GM21528 (cell line): ENCODE results near the gene PDE8B.
"Not testable (repeated sequence)": the region's sequence is repeated elsewhere in the genome, so short reads cannot be mapped to it uniquely, and the experiment has no call there.

Experiments
- ATAC-seq: cut with Tn5 transposase; IDR thresholded peaks from one replicate; pipeline ENCODE4 v1.9.1; 2021; ENCODE audit warnings: mild to moderate bottlenecking, moderate library complexity; ENCODE audit not compliant: unreplicated experiment, low FRiP score

Gene PDE8B

DNA sequence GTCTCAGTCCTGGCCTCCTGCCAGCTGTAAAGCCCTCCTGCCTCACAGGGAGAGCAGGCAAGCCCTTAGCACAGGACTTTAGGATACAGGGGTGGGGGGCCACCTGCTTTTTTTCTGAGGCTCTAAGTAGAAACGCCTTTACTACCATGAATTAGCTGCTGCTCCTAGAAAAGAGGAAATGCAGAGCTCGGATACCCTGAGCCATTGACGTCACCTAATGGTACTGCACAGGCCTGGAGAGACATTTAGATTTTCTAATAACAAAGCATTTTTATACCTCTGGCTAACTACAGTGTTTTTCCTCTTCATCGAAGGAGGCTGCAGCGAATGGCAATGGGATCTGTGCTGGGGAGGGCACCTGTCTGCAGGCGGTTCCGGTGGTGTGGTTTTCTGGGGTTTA is 144.6 kb downstream of the PDE8B start:
- ATAC-seq: no peak

DNA sequence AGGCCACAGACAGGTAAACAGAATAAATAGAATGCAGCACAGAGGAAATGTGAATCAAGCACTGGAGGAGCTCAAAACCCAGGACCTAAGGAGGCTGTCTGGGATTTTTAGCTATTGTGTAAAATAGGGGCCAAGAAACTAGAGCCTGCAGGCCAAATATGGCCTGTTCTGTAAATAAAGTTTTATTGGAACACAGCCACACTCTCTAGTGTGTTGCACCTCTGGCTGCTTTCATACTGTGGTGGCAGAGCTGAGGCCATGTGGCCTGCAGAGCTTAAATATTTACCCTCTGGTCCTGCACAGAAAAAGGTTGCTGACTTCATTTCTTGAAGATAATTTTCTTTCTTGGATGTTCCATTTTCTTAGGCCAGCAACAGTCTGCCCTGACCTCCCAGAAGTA is 145.3 kb downstream of the PDE8B start:
- no peak for ATAC-seq

DNA sequence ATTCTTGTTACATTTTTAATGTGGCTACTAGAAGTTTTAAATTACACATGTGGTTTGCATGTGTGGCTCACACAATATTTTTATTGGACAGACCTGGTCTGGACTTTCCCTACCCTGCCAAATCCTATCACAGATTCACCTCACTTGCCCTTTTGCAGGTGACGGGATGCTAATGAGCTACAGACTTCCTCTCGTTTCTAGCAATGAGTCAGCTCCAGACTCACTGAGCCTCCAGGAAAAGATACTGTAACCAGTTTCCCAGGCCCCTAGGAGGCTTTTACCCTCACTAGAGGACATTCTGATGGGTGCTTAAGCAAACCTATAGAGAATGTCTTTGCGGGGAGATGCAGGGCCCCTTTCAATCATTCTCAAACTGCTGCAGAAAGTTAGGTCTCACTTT is 146.3 kb downstream of the PDE8B start:
- peak; percentile 92 for ATAC-seq

DNA sequence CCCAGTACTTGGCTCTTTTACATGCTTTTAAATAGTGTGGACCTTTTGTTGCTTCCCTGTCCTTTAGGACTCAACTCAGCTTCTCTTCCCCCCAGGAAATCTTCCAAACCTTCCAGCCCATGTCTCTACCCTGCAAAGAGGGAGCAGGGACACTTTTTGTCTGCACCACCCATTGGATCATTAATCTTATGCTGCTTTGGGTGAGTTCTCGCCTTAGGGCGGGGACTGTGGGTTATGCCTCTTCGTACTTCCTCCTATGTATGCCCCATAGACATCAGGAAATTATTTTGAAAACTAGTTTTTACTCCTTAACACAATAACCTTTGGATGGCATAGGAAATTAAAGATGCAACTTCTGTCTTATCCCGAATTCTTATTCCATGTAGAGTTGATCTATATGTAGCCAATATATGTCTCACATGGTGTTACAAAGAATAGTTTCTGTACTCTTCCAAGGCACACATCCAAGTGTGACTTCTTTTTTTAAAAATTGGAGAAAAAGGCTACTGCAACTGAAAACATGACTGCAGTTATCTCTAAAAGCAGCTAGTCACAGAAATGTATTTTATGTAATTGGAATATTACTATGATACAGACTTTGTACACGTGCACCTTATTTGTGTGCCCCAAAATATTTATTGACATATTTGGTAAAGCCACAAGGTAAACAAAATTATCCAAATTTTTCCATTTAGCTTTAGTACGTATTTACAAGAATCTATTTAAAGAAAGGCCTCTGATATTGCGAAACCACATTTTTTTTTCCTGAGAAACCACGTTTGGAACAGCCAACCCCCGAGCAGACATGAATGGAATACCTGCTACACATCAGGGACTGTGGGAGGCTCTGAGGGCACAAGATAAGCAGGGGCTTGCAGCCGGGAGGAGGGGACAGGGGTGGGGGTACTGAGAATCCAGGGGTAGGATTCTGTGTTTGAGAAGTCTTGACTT is 148.1 kb downstream of the PDE8B start:
- ATAC-seq: no peak

DNA sequence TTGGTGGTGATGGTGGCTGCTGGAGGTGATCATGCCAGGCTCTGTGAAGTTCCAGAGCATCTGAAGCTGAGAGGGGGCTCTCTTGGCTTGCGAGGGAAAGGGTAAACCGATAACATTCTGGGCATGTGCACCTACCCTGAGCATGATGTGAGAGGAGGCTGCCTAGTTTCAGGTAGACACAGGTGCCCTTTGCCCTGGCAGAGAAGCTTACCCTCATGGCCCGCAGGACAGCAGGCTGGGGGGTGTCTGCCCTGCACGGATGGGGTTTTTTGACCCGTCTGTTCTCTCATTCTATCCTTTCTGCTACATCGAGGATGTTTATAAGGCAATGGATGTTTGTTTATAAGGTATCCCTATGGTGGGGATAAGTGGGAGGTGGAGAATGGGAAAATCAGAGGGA is 148.8 kb downstream of the PDE8B start:
- ATAC-seq: no peak

DNA sequence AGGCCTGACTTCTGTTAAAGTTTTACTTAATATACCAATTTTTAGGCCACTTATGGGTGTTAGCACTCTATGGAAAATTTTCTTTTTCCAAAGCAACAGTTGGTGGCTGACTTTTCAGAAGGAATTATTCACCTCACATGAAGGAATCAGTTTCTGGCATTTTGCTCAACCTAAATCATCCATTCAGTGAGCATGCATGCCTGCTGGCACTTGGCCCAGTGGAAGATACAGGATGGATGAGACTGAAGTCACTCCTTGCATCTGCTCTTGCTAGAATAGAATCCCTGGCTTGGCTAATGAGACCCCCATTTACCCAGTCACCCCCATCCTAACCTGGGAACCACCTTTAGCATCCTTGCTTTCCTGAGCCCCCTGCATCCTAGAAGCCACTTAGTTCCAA is 149.9 kb downstream of the PDE8B start:
- ATAC-seq: no peak

DNA sequence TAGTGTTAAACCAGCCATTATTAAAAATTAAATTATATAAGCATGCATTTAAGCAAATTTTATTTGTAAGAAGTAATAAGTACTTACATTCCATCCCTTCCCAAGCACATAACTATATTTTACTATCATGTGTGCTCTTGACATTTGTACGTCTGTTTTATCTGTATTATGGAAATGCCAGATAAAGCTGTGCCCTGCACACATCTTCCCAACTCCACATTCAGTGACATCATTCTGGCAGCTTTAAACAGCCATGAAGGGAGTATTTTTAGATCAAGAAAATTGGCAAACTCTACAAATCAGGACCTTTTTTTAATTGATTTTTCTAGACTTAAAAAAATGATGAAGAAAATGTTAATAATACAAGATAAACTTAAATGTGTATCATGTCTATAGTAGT is 150.5 kb downstream of the PDE8B start:
- ATAC-seq: no peak

DNA sequence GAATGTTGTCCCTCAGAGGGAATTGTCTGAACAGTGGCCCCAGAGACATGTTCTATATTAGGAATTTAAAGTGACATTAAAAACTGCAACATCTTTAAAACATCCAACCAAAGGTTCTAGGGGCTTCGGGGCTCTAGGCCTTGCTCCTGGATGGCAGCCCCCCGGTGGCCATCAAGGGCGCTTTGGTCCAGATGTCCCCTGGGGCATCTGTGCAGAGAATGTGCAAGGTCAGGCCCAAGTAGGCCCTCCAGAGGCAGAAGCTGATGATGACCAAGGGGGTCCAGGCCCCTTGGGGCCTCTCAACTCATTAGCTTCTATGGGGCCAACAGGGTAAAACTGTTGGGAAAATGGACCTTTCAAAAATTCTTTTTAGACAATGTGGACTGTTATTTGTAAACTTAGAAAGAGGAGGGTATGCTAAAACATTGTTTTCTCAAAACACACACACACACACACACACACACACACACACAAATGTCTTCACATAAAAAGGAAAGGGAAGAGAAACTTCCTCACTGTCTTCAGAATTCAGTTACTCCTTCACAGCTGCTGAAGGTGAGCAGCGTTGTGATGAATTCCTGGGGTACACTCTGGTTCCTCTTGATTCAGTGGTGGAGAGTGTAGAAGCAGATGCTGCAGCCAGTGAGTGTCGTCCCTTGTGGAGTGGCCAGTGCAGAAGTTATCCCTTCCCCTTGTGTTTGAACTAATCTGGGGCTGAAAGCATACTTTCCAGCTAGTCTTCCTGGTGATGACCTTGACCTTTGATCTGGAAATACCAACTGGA is 156.4 kb downstream of the PDE8B start:
- ATAC-seq: no peak

DNA sequence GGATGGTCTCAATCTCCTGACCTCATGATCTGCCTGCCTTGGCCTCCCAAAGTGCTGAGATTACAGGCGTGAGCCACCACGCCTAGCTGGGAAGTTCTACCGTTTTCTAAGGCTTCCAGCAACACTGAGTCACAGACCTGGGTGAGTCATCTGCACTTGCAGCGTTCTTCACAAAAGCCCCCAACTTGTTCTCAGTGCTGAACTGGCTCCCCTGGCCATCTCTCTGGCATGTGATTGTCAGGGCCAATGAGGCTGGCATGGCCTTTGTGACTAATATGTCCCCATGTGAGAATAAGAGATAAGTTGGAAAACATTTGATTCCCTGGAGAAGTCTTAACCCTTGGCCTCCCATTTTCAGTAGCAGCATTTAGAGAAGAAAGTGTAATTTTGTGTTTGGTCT is 157.3 kb downstream of the PDE8B start:
- no peak for ATAC-seq

DNA sequence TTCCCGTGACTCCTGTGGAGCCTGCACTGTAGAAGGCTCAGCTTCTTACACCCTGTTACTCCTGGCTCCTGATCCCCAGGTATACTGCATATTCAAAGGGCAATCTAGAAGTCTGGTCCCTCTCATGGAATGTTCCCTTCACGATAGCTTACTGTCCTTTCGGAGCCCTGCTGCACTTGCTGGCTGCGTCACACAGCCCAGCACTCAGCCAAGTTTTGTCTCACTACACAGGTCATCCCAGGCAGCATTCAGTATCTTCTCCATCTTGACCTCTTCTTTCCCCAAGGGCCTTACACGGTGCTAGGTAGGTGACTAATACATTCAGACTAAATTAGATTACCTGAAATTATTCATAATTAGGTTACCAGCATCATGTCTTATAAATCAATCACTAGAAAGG is 157.9 kb downstream of the PDE8B start:
- ATAC-seq: no peak

DNA sequence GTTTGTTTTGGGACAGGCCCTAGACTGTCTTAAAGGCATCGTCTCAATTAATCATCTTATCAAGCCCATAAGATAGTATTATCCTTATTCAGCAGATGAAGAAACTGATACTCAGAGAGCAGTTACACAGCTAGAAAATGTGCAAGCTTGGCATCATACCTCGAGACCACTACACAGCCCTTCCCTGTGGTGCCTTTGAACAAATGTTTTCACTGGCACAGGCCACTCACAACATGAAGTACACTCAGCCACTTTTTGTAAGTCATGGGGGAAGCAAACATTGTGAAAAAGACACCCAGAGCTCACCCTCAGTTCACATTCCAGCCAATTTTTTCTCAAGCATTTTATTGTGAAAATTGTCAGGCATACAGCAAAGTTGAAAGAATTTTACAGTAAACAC is 159.1 kb downstream of the PDE8B start:
- no peak for ATAC-seq

DNA sequence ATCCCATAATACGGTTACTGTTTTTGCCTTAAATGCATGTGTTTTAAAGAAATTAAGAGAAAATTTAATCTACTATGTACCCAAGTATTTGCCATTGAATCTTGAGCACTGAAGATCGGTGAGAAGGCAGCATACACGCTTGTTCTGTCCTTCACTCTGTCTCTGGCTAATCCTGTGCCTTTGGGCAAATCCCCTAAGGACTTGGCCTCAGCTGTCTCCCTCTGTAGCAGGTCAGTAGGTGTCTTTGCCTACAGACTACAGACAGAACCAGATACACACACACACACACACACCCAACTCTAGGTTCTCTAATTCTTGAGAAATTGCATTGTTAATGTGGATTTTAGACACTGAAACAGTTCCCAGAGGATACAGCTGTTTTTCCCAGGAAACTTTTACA is 164.2 kb downstream of the PDE8B start:
- ATAC-seq: no peak

DNA sequence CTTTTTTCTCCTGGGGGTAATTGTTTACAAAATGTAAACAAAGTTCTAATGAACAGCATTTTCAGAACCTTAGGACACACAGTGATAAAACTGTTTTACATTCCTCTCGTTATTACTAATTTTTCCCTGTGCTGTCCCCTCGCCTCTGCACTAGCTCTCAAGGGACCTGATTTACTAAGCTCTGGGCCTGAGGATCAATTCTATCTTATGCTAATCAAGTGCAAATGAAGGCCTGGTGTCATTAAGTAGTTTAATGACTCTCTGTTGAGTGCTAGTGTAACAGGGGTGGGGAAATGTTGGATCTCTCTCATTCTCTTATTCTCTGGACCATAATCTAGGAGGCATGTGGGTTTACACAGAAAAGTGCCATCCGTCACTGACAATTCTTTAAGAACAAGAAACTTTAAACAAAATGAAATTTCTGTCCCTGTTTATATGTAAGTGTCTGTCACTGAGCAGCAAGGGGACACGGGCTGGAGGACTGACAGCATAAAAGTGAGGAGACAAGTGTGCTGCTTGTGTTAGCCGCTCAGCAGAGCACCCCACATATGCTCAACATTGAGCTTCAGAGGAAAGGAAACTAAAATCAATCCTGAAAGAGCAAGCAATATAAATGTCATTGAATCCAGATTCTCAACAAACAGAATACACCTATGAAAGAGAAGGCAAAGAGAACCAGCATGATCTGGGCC is 166.3 kb downstream of the PDE8B start:
- no peak for ATAC-seq

DNA sequence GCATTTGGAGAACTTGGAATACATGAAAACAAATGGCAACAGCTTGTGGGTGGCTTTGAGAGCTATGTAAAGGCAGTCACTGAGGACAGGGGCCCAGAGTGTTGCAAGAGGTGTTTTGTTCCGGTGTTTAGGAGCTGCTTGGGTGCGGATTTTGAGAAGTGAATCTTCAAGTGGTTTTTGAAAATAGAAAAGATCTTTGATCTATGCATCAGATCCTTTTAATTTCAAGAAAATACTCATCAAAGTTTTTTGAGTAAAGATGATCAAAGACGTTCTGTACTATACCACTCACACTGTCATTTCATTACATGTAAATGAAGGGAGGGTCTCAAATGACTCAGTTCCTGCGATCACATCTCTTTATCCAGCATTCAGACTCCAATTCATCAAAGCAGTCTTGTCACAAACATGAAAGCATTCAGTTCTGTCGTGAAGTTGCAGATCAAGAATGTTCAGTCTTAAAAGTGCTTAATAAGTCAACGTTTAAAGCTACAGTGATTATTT is 169.1 kb downstream of the PDE8B start:
- ATAC-seq: no peak

DNA sequence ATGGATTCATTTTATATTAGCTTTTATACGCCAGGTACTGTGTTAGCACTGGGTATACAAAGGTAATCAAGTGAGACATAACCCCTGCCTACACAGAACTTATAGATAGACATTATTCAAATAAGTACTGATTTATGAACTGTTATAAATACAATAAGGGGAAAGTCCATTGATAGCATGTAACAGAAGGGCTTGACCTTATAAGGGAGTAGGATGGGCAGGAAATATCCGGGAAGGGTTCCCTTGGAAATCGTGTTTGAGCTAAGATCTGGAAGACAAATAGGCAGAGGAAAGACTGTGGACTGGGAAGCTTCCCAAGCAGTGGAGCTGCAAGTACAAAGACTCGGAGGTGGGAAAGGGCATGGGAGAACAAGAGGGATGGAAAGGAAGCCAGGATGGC is 170.2 kb downstream of the PDE8B start:
- no peak for ATAC-seq

DNA sequence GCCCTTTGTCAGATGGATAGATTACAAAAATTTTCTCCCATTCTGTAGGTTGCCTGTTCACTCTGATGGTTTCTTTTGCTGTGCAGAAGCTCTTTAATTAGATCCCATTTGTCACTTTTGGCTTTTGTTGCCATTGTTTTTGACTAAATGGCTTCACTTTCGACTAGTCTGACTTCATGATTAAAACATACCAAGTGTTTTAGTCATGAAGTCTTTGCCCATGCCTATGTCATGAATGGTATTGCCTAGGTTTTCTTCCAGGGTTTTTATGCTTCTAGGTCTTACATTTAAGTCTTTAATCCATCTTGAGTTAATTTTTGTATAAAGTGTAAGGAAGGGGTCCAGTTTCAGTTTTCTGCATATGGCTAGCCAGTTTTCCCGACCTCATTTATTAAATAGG is 172.9 kb downstream of the PDE8B start:
- not testable (repeated sequence) for ATAC-seq

DNA sequence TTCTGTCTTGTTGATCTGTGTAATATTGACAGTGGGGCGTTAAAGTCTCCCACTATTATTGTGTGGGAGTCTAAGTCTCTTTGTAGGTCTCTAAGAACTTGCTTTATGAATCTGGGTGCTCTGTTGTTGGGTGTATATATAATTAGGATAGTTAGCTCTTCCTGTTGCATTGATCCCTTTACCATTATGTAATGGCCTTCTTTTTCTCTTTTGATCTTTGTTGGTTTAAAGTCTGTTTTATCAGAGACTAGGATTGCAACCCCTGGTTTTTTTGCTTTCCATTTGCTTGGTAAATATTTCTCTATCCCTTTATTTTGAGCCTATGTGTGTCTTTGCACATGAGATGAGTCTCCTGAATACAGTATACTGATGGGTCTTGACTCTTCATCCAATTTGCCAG is 175.9 kb downstream of the PDE8B start:
- not testable (repeated sequence) for ATAC-seq

DNA sequence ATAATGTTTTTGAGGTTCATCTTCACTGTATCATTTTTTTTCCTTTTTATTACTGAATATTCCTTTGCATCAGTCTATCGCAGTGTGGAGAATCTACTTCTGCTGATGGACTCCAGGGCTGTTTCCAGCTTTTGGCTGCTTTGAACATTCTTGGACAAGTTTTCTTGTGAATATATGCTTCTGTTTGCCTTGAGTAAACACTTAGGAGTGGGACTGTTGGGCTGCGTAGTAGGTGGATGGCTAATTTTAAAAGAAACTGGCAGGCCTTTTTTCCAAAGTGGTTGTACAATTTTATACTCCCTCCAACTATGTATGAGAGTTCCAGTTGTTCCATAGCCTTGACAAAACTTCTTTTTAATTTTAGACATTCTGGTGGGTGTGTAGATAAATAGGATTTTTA is 179.3 kb downstream of the PDE8B start:
- no peak for ATAC-seq

DNA sequence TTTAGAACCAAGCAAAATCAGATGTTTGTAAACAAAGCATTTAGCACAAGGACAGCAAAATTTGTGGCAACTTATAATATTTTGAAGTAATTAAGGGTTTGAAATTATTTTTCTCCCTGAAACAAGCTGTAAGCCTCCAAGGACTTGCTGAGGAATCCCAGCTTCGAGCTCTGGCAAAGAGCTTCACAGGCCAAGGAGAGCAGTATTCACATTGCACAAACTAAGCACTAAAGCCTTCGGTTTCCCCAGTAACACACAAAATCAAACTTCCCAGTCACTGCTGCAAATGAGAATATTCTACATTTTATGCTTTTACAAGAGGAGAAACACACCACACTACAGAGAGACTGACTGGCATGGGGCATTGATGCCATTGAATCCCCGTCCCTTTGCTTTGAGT is 179.7 kb downstream of the PDE8B start:
- ATAC-seq: no peak

DNA sequence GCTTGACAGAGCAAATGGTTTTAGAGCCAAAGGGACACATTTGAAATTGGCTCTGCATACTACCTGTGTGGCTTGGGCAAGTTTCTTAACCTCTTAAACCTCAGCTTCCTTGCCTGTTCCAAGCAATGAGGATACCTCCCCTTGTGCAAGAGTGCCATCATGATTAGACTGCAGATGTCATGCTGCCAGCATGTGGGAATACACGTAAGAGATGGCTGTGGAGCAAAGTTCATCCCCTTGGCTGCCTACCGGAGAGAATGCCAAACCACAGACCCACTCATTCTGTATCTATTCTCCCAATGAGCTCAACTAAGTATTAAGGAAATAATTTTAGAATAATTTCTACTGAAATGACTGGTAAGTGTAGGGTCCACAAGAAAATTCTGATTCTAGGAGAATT is 180.3 kb downstream of the PDE8B start:
- no peak for ATAC-seq

DNA sequence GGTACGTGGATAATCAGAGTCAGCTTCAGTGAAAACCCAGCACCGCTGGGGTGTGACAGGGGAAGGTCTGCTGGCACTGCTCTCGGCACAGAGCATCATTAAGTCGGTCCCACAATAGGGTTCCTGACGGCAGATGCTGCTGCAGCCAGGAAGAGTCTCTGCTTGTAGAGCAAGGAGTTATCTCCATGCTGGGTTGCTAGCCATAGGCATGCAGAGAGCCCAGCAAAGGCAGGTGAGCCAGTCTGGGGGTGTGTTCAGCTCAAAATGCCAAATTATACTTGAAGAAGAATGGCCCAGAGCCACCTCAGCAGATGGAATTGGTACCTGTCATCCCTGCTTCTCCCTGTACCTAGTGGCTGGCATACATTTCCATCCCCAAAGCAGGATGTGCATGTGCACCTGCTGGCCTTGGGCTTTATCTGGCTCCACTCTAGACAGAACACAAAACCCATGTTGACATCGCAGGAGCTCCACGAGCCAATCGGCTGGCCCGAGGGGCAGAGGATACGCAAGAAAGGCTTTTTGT is 180.8 kb downstream of the PDE8B start:
- ATAC-seq: no peak
